Prostate gland (tissue), 2 donors: ENCODE results near the gene BMP10.

ENCODE experiments used
- CTCF ChIP-seq, 4 experiments: fragments of 200-600 bp in 2 of 4; fragments of 450-650 bp in 2 of 4; sonication (generic) in 2 of 4; IDR thresholded peaks; 1 replicate in 3 of 4; 2 replicates in 1 of 4; pipeline ENCODE4 v1.5.1; 2016 to 2019; ENCODE audit warnings: antibody characterized with exemption in 4 of 4, mild to moderate bottlenecking in 2 of 4, moderate library complexity in 2 of 4
- POLR2A ChIP-seq: fragments of 450-650 bp; IDR thresholded peaks from one replicate; pipeline ENCODE4 v1.6.1; 2016; ENCODE audit warnings: antibody characterized with exemption, mild to moderate bottlenecking
- POLR2AphosphoS5 ChIP-seq: sonication (generic); formaldehyde crosslinking; IDR thresholded peaks from one replicate; pipeline ENCODE4 v1.6.1; 2017; ENCODE audit warnings: antibody characterized with exemption

DNA sequence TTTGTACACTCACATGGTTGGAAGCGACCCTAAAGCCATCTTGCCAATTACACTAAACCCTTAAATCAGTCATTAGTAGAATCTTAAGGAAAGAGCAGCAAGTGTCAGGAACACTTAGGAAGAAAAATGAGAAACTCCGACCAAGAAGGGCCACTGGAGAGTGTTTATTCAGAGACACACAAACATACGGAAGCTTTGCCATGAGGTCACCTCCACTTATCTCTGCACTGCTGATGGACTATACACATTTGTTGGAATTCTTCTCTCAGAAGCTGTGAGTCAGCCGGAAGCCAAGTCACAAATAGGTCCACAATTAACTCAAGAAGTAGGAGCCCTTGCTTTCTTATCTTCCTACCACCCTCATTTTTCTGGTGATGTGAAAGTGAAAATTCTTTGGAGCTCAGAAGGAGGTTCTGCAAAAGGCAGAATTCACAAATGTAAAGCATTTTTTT, 21.6 kb downstream of the BMP10 start:
- TF ChIP-seq CTCF (IDR thresholded peaks at IDR 0.05) (no peak), POLR2AphosphoS5 (no peak), POLR2A (no peak)
